Spleen (tissue), 3 donors: Measurements from ENCODE around the gene SNX30.

Experiments
- POLR2A ChIP-seq, 3 donors: fragments of 450-650 bp; IDR thresholded peaks; one replicate each; pipeline ENCODE4 v1.5.1; 2017; ENCODE audit warnings: antibody characterized with exemption in 3 of 3, mild to moderate bottlenecking in 1 of 3
- POLR2AphosphoS5 ChIP-seq, 3 donors: sonication (generic); formaldehyde crosslinking; IDR thresholded peaks; one replicate each; pipeline ENCODE4 v1.5.1; 2017; ENCODE audit warnings: antibody characterized with exemption in 3 of 3

GRCh38 chr9:112750764-112751055 is 150 bp downstream of the SNX30 start:
- TF ChIP-seq POLR2A (IDR thresholded peaks at IDR 0.05) (no peak), POLR2AphosphoS5 (IDR thresholded peaks at IDR 0.05) (no peak)
